ENCODE results near the gene MAP2. TPM values are rescaled to one million over a fixed set of nuclear protein-coding genes. Genes with fewer than 3 reads are reported as not detected.

MAP2 gene, protein sequence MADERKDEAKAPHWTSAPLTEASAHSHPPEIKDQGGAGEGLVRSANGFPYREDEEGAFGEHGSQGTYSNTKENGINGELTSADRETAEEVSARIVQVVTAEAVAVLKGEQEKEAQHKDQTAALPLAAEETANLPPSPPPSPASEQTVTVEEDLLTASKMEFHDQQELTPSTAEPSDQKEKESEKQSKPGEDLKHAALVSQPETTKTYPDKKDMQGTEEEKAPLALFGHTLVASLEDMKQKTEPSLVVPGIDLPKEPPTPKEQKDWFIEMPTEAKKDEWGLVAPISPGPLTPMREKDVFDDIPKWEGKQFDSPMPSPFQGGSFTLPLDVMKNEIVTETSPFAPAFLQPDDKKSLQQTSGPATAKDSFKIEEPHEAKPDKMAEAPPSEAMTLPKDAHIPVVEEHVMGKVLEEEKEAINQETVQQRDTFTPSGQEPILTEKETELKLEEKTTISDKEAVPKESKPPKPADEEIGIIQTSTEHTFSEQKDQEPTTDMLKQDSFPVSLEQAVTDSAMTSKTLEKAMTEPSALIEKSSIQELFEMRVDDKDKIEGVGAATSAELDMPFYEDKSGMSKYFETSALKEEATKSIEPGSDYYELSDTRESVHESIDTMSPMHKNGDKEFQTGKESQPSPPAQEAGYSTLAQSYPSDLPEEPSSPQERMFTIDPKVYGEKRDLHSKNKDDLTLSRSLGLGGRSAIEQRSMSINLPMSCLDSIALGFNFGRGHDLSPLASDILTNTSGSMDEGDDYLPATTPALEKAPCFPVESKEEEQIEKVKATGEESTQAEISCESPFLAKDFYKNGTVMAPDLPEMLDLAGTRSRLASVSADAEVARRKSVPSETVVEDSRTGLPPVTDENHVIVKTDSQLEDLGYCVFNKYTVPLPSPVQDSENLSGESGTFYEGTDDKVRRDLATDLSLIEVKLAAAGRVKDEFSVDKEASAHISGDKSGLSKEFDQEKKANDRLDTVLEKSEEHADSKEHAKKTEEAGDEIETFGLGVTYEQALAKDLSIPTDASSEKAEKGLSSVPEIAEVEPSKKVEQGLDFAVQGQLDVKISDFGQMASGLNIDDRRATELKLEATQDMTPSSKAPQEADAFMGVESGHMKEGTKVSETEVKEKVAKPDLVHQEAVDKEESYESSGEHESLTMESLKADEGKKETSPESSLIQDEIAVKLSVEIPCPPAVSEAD (N-terminal part only)
- total RNA-seq, result 1,096 TPM

DNA sequence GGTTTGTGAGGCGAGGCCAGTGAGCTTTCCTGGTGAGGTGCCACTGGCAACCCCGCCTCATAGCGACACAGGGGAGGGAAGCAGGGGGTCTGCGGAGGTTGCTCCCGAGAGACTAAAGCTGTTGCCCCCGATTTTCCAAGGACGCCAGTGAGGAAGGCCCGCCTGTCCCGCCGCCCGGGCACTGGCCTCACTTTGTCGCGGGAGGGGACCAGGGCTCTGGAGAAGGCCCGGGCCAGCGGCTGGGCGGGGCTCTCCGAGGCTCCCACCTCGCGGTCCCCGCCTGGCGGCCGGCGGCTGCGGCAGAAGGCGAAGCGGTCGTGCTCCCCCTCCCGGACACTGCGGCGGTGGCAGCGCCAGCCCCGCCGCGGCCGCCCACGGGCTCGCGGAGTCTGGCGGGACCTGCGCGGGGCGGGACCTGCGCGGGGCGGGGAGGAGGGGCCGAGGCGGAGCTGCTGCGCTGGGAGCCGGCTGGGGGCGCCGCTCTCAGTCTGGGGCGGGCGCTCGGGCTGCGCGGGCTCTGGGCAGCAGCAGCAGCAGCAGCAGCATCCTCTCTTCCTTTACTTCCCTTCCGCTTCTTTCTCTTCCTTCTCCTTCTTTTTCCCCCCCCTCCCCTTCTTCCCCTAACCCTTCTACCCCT lies at the start of gene MAP2:
MAP2 (plus strand) TSS at position 486 of the 637 bp plus-strand sequence. CDS start 229,124 bp downstream, outside the sequence.

DNA sequence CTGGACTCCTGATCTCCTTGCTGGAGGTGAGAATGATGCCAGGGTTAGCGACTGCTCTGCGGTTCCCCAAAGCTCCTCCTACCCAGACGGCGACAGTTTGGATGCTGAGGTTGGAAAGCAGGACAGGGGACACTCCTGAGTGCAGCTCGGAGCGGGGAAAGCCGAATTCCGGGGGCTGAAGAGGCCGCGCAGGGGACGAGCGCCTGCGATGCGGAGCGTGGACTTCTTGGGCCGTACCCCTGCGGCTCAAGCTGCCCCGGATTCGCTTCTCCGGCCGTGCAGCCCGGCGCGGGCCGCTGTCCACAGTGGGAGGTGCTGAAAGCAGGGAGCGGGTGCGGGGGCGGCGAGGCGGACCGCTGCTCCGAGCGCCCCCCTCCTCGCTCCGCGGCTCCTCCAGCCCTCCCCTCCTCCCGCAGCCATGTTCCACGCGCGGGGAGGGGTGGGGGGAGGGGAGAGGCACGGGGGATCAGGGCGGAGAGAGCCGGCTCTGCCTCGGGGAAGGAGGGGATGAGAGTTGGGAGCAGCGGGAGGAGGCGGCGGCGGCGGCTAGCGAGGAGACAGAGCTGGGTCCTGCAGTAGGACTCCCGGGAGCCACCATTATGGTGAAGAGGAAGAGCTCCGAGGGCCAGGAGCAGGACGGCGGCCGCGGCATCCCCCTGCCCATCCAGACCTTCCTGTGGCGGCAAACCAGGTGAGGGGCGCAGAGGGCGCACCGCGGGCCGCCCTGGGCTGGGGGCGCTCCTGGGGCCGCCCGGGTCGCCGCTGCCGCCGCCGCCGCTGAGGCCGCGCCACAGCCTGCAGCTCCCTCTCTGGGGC lies 347.8 kb downstream of the MAP2 start, which contains the start of gene UNC80:
UNC80 (plus strand) TSS at position 359 of the 816 bp plus-strand sequence; CDS start at position 600, 241 bp downstream.

Small RNAs within 50 kb of the gene (small RNA-seq; reads per million reads assigned to genes)
- not detected for gene RNA5SP118 (ENCODE audit: low replicate concordance)
